IPS-20b (cell line): ENCODE measurements around the gene SCCPDH.

ENCODE experiments used
- H3K27ac ChIP-seq: one replicate; pipeline ENCODE4 v1.5.1; 2013; ENCODE audit warnings: low read length
- H3K27me3 ChIP-seq: 2 replicates; pipeline ENCODE4 v1.6.1; 2013; ENCODE audit warnings: mild to moderate bottlenecking, low read length, inconsistent platforms; ENCODE audit not compliant: insufficient read depth
- H3K36me3 ChIP-seq: 2 replicates; pipeline ENCODE4 v1.6.1; 2013; ENCODE audit warnings: low read depth, mild to moderate bottlenecking, inconsistent platforms, low read length, moderate library complexity; ENCODE audit not compliant: insufficient read depth
- H3K4me1 ChIP-seq: 2 replicates; pipeline ENCODE4 v1.6.1; 2013; ENCODE audit warnings: mild to moderate bottlenecking, control low read depth, inconsistent platforms, low read length, moderate library complexity; ENCODE audit not compliant: insufficient read depth
- H3K4me3 ChIP-seq: 2 replicates; pipeline ENCODE4 v1.5.1; 2013; ENCODE audit warnings: mild to moderate bottlenecking, low read length, inconsistent platforms
- H3K9ac ChIP-seq: 2 replicates; pipeline ENCODE4 v1.6.1; 2013; ENCODE audit warnings: low read depth, mild to moderate bottlenecking, inconsistent platforms, low read length, moderate library complexity
- H3K9me3 ChIP-seq: 2 replicates; pipeline ENCODE4 v1.6.1; 2013; ENCODE audit warnings: mild to moderate bottlenecking, low read depth, low read length, inconsistent platforms; ENCODE audit not compliant: insufficient read depth

Gene SCCPDH

GRCh38 chr1:246797597-246797996 lies 73.4 kb downstream of the SCCPDH start:
- Histone ChIP-seq H3K9me3 (no peaks in the 10 kb centered on the region), H3K27me3 (no peaks in the 10 kb centered on the region), H3K9ac (no peak overlapping the region), H3K4me3 (no peak overlapping the region), H3K27ac (no peak overlapping the region), H3K36me3 (no peaks in the 10 kb centered on the region), H3K4me1 (peaks cover 15% of the 10 kb centered on the region; the same call in 1 of the 2 replicates)

- H3K4me1 ChIP-seq = peaks cover 15% of the 10 kb centered on the region; the same call in 1 of the 2 replicates
- H3K4me3 ChIP-seq = no peak overlapping the region
- no peaks in the 10 kb centered on the region for H3K9me3 ChIP-seq
- H3K27ac ChIP-seq = no peak overlapping the region
- H3K9ac ChIP-seq = no peak overlapping the region
- no peaks in the 10 kb centered on the region for H3K27me3 ChIP-seq
- H3K36me3 ChIP-seq = no peaks in the 10 kb centered on the region
Measured at GRCh38 chr1:246798107-246798506, 73.9 kb downstream of the SCCPDH start.

GRCh38 chr1:246798606-246799496 lies 74.6 kb downstream of the SCCPDH start:
- H3K4me1 ChIP-seq = peaks cover 10% of the 10 kb centered on the region; the same call in 1 of the 2 replicates
- no peaks in the 10 kb centered on the region for H3K36me3 ChIP-seq
- H3K4me3 ChIP-seq = no peak overlapping the region
- no peak overlapping the region for H3K27ac ChIP-seq
- no peak overlapping the region for H3K9ac ChIP-seq
- no peaks in the 10 kb centered on the region for H3K27me3 ChIP-seq
- no peaks in the 10 kb centered on the region; the same call in 1 of the 2 replicates for H3K9me3 ChIP-seq

- no peak overlapping the region for H3K27ac ChIP-seq
- no peaks in the 10 kb centered on the region for H3K4me1 ChIP-seq
- H3K9me3 ChIP-seq = no peaks in the 10 kb centered on the region; the same call in 1 of the 2 replicates
- H3K9ac ChIP-seq = no peak overlapping the region
- H3K36me3 ChIP-seq = no peaks in the 10 kb centered on the region
- H3K27me3 ChIP-seq = no peaks in the 10 kb centered on the region
- no peak overlapping the region for H3K4me3 ChIP-seq
Measured at GRCh38 chr1:246800356-246800755, 76.1 kb downstream of the SCCPDH start.

- no peaks in the 10 kb centered on the region; the same call in 1 of the 2 replicates for H3K9me3 ChIP-seq
Measured at GRCh38 chr1:246800756-246801155, 76.5 kb downstream of the SCCPDH start.

GRCh38 chr1:246801241-246802020 lies 77.2 kb downstream of the SCCPDH start:
- Histone ChIP-seq H3K4me1 (no peaks in the 10 kb centered on the region), H3K9me3 (no peaks in the 10 kb centered on the region; the same call in 1 of the 2 replicates), H3K9ac (no peak overlapping the region), H3K4me3 (no peak overlapping the region), H3K27me3 (no peaks in the 10 kb centered on the region), H3K27ac (no peak overlapping the region), H3K36me3 (no peaks in the 10 kb centered on the region)

More at GRCh38 chr1:246800756-246801155, 76.5 kb downstream of the SCCPDH start:
- H3K4me3 ChIP-seq = no peak overlapping the region
- no peaks in the 10 kb centered on the region for H3K4me1 ChIP-seq
- no peaks in the 10 kb centered on the region for H3K36me3 ChIP-seq
- no peak overlapping the region for H3K9ac ChIP-seq
- no peaks in the 10 kb centered on the region for H3K27me3 ChIP-seq
- no peak overlapping the region for H3K27ac ChIP-seq

GRCh38 chr1:246803373-246803772 lies 79.2 kb downstream of the SCCPDH start:
- no peaks in the 10 kb centered on the region for H3K27me3 ChIP-seq
- no peak overlapping the region for H3K27ac ChIP-seq
- H3K4me3 ChIP-seq = no peak overlapping the region
- H3K4me1 ChIP-seq = peaks cover 4% of the 10 kb centered on the region; the same call in 1 of the 2 replicates
- H3K9ac ChIP-seq = no peak overlapping the region
- no peaks in the 10 kb centered on the region; the same call in 1 of the 2 replicates for H3K9me3 ChIP-seq
- H3K36me3 ChIP-seq = no peaks in the 10 kb centered on the region

GRCh38 chr1:246803883-246804282 lies 79.7 kb downstream of the SCCPDH start:
- no peaks in the 10 kb centered on the region; the same call in 1 of the 2 replicates for H3K9me3 ChIP-seq
- H3K9ac ChIP-seq = no peak overlapping the region
- H3K27me3 ChIP-seq = no peaks in the 10 kb centered on the region
- H3K36me3 ChIP-seq = no peaks in the 10 kb centered on the region
- no peak overlapping the region for H3K27ac ChIP-seq
- H3K4me3 ChIP-seq = no peak overlapping the region
- peaks cover 4% of the 10 kb centered on the region; the same call in 1 of the 2 replicates for H3K4me1 ChIP-seq

GRCh38 chr1:246805135-246805716 lies 81.0 kb downstream of the SCCPDH start:
- Histone ChIP-seq H3K27me3 (no peaks in the 10 kb centered on the region), H3K4me3 (no peak overlapping the region), H3K4me1 (peaks cover 4% of the 10 kb centered on the region; the same call in 1 of the 2 replicates), H3K36me3 (no peaks in the 10 kb centered on the region), H3K27ac (no peak overlapping the region), H3K9ac (no peak overlapping the region), H3K9me3 (no peaks in the 10 kb centered on the region; the same call in 1 of the 2 replicates)

- no peaks in the 10 kb centered on the region; the same call in 1 of the 2 replicates for H3K27me3 ChIP-seq
- H3K36me3 ChIP-seq = no peaks in the 10 kb centered on the region
- no peaks in the 10 kb centered on the region for H3K9me3 ChIP-seq
- no peak overlapping the region for H3K4me3 ChIP-seq
- peaks cover 9% of the 10 kb centered on the region for H3K4me1 ChIP-seq
- no peak overlapping the region for H3K27ac ChIP-seq
- no peak overlapping the region for H3K9ac ChIP-seq
Measured at GRCh38 chr1:246809473-246809872, 85.3 kb downstream of the SCCPDH start.

GRCh38 chr1:246811985-246812384 lies 87.8 kb downstream of the SCCPDH start:
- no peaks in the 10 kb centered on the region for H3K9me3 ChIP-seq
- H3K36me3 ChIP-seq = no peaks in the 10 kb centered on the region
- no peak overlapping the region for H3K27ac ChIP-seq
- H3K27me3 ChIP-seq = no peaks in the 10 kb centered on the region; the same call in 1 of the 2 replicates
- H3K9ac ChIP-seq = no peak overlapping the region
- peaks cover 9% of the 10 kb centered on the region for H3K4me1 ChIP-seq
- H3K4me3 ChIP-seq = no peak overlapping the region
